ENCODE results near the gene MARVELD1. TPM values are rescaled to one million over a fixed set of nuclear protein-coding genes. Genes with fewer than 3 reads are reported as not detected.

Gene MARVELD1
- total and polyA plus RNA-seq, 2 experiments from 2014 or later = 7.3 to 23.7 TPM

DNA sequence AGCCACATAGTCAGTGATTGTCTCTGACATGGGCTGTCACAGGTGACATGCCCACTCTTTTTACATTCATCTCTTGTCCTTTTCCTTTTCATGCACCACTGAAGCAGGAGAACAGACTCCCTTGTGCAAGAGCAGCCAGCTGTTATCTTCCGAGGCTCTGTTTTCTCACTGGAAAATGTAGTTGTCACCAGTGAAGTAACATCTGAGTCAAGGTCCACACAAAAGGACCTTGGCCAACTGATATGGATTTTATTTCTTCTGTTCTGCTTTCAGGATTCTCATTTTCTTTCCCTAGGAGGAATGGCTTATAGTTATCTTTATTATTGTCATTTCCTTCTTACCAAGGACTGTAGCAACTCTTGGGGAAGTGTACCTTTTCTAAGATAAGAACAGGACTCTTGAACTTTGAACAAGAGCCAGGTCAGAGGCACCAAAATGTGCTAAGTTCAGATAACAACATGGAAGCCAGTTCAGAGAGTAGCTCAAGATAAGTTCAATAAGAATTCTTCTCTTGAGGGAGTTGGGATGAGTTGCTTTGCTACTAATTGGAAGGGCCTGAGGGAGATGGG lies 49.2 kb upstream of the MARVELD1 start:
- H3K36me3 Mint-ChIP-seq (ENCODE audit: low read depth) = peaks cover 65% of the 10 kb centered on the region
- ATAC-seq (no peak), DNase-seq (ENCODE audit: low spot score) (no peak)
- Histone ChIP-seq H3K27ac (ENCODE audit: low read depth) (no peak overlapping the region), H3K36me3 (ENCODE audit: insufficient read depth) (peaks cover 24% of the 10 kb centered on the region), H3K27me3 (ENCODE audit: insufficient read depth) (no peaks in the 10 kb centered on the region), H3K79me2 (replicated peaks; ENCODE audit: insufficient read depth) (no peaks in the 10 kb centered on the region), H3K9me2 (ENCODE audit: insufficient read depth) (no peaks in the 10 kb centered on the region), H3K4me2 (no peak overlapping the region), H3F3A (replicated peaks; ENCODE audit: low read depth) (no peaks in the 10 kb centered on the region), H2AFZ (no peak overlapping the region), H4K20me1 (replicated peaks; ENCODE audit: insufficient read depth) (peaks cover 5% of the 10 kb centered on the region; the same call in 1 of the 2 replicates), H3K4me1 (ENCODE audit: insufficient read depth) (no peaks in the 10 kb centered on the region), H3K4me3 (no peak overlapping the region)
- TF ChIP-seq CTCF (conservative IDR thresholded peaks at IDR 0.05; ENCODE audit: low read depth in 2 of 2) (no peak), ZNF331 (CRISPR knock-in tag; IDR thresholded peaks at IDR 0.05; ENCODE audit: low read depth) (no peak), CREB1 (CRISPR knock-in tag; IDR thresholded peaks at IDR 0.05; ENCODE audit: low read depth) (no peak), NANOG (IDR thresholded peaks at IDR 0.05; ENCODE audit: borderline replicate concordance) (no peak), JUNB (IDR thresholded peaks at IDR 0.05; ENCODE audit: unreplicated experiment) (no peak), ZNF114 (CRISPR knock-in tag; IDR thresholded peaks at IDR 0.05) (no peak), STAT1 (IDR thresholded peaks at IDR 0.05; ENCODE audit: unreplicated experiment) (no peak), EZH2 (IDR thresholded peaks at IDR 0.05; ENCODE audit: low read depth, unreplicated experiment) (no peak), EZH2phosphoT487 (IDR thresholded peaks at IDR 0.05; ENCODE audit: unreplicated experiment) (no peak)
- TF ChIP-seq, protein P1, sequence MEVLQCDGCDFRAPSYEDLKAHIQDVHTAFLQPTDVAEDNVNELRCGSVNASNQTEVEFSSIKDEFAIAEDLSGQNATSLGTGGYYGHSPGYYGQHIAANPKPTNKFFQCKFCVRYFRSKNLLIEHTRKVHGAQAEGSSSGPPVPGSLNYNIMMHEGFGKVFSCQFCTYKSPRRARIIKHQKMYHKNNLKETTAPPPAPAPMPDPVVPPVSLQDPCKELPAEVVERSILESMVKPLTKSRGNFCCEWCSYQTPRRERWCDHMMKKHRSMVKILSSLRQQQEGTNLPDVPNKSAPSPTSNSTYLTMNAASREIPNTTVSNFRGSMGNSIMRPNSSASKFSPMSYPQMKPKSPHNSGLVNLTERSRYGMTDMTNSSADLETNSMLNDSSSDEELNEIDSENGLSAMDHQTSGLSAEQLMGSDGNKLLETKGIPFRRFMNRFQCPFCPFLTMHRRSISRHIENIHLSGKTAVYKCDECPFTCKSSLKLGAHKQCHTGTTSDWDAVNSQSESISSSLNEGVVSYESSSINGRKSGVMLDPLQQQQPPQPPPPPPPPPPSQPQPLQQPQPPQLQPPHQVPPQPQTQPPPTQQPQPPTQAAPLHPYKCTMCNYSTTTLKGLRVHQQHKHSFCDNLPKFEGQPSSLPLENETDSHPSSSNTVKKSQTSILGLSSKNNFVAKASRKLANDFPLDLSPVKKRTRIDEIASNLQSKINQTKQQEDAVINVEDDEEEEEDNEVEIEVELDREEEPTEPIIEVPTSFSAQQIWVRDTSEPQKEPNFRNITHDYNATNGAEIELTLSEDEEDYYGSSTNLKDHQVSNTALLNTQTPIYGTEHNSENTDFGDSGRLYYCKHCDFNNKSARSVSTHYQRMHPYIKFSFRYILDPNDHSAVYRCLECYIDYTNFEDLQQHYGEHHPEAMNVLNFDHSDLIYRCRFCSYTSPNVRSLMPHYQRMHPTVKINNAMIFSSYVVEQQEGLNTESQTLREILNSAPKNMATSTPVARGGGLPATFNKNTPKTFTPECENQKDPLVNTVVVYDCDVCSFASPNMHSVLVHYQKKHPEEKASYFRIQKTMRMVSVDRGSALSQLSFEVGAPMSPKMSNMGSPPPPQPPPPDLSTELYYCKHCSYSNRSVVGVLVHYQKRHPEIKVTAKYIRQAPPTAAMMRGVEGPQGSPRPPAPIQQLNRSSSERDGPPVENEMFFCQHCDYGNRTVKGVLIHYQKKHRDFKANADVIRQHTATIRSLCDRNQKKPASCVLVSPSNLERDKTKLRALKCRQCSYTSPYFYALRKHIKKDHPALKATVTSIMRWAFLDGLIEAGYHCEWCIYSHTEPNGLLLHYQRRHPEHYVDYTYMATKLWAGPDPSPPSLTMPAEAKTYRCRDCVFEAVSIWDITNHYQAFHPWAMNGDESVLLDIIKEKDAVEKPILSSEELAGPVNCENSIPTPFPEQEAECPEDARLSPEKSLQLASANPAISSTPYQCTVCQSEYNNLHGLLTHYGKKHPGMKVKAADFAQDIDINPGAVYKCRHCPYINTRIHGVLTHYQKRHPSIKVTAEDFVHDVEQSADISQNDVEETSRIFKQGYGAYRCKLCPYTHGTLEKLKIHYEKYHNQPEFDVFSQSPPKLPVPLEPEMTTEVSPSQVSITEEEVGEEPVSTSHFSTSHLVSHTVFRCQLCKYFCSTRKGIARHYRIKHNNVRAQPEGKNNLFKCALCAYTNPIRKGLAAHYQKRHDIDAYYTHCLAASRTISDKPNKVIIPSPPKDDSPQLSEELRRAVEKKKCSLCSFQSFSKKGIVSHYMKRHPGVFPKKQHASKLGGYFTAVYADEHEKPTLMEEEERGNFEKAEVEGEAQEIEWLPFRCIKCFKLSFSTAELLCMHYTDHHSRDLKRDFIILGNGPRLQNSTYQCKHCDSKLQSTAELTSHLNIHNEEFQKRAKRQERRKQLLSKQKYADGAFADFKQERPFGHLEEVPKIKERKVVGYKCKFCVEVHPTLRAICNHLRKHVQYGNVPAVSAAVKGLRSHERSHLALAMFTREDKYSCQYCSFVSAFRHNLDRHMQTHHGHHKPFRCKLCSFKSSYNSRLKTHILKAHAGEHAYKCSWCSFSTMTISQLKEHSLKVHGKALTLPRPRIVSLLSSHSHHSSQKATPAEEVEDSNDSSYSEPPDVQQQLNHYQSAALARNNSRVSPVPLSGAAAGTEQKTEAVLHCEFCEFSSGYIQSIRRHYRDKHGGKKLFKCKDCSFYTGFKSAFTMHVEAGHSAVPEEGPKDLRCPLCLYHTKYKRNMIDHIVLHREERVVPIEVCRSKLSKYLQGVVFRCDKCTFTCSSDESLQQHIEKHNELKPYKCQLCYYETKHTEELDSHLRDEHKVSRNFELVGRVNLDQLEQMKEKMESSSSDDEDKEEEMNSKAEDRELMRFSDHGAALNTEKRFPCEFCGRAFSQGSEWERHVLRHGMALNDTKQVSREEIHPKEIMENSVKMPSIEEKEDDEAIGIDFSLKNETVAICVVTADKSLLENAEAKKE (CRISPR knock-in tag; IDR thresholded peaks at IDR 0.05) = no peak
- TF ChIP-seq, protein P2, sequence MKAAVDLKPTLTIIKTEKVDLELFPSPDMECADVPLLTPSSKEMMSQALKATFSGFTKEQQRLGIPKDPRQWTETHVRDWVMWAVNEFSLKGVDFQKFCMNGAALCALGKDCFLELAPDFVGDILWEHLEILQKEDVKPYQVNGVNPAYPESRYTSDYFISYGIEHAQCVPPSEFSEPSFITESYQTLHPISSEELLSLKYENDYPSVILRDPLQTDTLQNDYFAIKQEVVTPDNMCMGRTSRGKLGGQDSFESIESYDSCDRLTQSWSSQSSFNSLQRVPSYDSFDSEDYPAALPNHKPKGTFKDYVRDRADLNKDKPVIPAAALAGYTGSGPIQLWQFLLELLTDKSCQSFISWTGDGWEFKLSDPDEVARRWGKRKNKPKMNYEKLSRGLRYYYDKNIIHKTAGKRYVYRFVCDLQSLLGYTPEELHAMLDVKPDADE (IDR thresholded peaks at IDR 0.05) = no peak
- H3K9me3 Mint-ChIP-seq = no peaks in the 10 kb centered on the region
- no peak overlapping the region for H3K27ac Mint-ChIP-seq
- no peaks in the 10 kb centered on the region for H3K4me1 Mint-ChIP-seq
- H3K27me3 Mint-ChIP-seq (ENCODE audit: insufficient read depth, low read depth, poor library complexity) = no peaks in the 10 kb centered on the region
- H3K4me3 Mint-ChIP-seq = no peak overlapping the region
